Measurements from ENCODE around the gene SYNE1. TPM values are rescaled to one million over a fixed set of nuclear protein-coding genes. Genes with fewer than 3 reads are reported as not detected.

The SYNE1 gene
- total and polyA plus RNA-seq, 10 donors, result 27.8 to 336 (median 247) TPM

DNA sequence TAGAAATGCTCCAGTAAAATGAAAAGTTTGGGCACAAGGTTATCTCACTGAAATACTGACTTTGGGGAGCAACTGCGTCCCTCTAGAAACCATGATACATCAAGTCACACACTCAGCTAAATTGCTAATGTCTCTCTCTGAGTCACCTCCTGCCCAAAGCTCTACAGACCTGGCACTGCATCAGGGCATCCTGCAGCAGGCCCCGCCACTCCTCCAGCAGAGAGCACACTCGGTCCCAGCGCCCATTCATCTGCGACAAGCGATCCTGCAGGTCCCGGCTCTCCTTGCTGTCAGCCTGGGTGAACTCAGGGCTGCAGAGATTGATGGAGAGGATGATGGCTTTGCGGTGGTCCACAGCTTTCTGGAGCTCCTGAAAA, 500.7 kb downstream of the SYNE1 start:
- 92 to 100% (median 97%) methylated on average over 8 of the region's 8 CpGs for WGBS, 5 donors
- no peak for DNase-seq
- no peak overlapping the region for H3K4me3 ChIP-seq
- H3K36me3 ChIP-seq, result peaks cover 8 to 100% (median 96%) of the 10 kb centered on the region in 6 donors
- no peaks in the 10 kb centered on the region for H3K4me1 ChIP-seq
- intact Hi-C loops (cut with DNase I; ENCODE audit: low total_unique reads), result no loop called here
- H3K9me3 ChIP-seq, result no peaks in the 10 kb centered on the region
- TF ChIP-seq POLR2AphosphoS5 (IDR thresholded peaks at IDR 0.05), result no peak
- TF ChIP-seq POLR2A (IDR thresholded peaks at IDR 0.05), result no peak
- TF ChIP-seq, protein P1, sequence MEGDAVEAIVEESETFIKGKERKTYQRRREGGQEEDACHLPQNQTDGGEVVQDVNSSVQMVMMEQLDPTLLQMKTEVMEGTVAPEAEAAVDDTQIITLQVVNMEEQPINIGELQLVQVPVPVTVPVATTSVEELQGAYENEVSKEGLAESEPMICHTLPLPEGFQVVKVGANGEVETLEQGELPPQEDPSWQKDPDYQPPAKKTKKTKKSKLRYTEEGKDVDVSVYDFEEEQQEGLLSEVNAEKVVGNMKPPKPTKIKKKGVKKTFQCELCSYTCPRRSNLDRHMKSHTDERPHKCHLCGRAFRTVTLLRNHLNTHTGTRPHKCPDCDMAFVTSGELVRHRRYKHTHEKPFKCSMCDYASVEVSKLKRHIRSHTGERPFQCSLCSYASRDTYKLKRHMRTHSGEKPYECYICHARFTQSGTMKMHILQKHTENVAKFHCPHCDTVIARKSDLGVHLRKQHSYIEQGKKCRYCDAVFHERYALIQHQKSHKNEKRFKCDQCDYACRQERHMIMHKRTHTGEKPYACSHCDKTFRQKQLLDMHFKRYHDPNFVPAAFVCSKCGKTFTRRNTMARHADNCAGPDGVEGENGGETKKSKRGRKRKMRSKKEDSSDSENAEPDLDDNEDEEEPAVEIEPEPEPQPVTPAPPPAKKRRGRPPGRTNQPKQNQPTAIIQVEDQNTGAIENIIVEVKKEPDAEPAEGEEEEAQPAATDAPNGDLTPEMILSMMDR (IDR thresholded peaks at IDR 0.05 in 8 of 11, conservative IDR thresholded peaks at IDR 0.05 in 3 of 11), result no peak
- no peak overlapping the region for H3K27ac ChIP-seq
- H3K27me3 ChIP-seq (replicated peaks in 1 of 7), result no peaks in the 10 kb centered on the region

DNA sequence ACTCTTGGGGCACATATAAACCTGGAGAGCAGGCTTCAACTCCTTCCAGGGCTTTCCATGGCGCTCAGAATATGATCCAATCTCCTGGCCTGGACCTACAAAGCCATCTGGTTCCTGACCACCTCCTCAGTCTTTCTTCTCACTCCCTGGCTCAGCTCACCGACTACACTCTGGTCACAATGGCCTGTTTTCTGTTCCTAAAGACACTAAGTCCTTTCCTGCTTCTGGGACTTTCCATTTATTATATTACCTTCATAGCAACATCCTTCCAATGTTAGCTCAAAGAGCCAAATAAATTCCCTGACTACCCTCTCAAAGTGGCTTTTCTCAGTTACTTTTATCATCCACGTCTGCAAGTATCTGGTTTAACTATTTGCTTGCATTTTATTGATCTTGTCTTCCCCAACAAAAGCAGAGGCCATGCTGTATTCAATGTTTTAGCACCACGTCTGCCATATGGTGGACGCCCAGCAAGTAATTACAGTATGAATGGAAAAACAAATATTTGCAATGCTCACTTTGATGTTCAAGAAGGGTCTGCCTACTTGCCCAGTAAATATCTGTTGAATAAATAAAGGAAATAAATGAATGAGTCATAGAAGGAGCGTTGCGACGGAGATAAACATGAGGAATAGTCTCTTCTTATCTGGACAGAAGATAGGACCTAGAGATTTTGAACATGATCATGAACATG, 501.3 kb downstream of the SYNE1 start:
- Histone ChIP-seq H3K36me3 (peaks cover 8 to 100% (median 93%) of the 10 kb centered on the region in 6 donors), H3K4me3 (no peak overlapping the region), H3K9me3 (no peaks in the 10 kb centered on the region), H3K4me1 (peaks cover 0 to under 1% (median 0%) of the 10 kb centered on the region in 6 donors), H3K27ac (no peak overlapping the region), H3K27me3 (replicated peaks in 1 of 7) (no peaks in the 10 kb centered on the region)
- 88 to 95% (median 94%) methylated on average over 8 of the region's 8 CpGs for WGBS, 5 donors
- DNase-seq, result no peak
- intact Hi-C loops (cut with DNase I; ENCODE audit: low total_unique reads), result no loop called here
- TF ChIP-seq, protein P1 (IDR thresholded peaks at IDR 0.05 in 8 of 11, conservative IDR thresholded peaks at IDR 0.05 in 3 of 11), result no peak
- TF ChIP-seq POLR2AphosphoS5 (IDR thresholded peaks at IDR 0.05), result no peak

GRCh38 chr6:152130441-152130840, 506.7 kb downstream of the SYNE1 start:
- TF ChIP-seq POLR2A (IDR thresholded peaks at IDR 0.05) (no peak), POLR2AphosphoS5 (IDR thresholded peaks at IDR 0.05) (no peak)
- TF ChIP-seq, protein P1 (IDR thresholded peaks at IDR 0.05 in 8 of 11, conservative IDR thresholded peaks at IDR 0.05 in 3 of 11), result no peak
- peak overlapping the region in 7 of 8 donors; percentile 56 to 78 (median 73) for H3K27ac ChIP-seq
- WGBS, 5 donors, result 65 to 95% (median 85%) methylated on average over 2 of the region's 2 CpGs
- DNase-seq, result no peak
- intact Hi-C loops (cut with DNase I; ENCODE audit: low total_unique reads), result no loop called here
- H3K27me3 ChIP-seq (replicated peaks in 1 of 7), result no peaks in the 10 kb centered on the region
- peaks cover 0 to 100% (median 82%) of the 10 kb centered on the region in 6 donors for H3K36me3 ChIP-seq
- H3K4me1 ChIP-seq, result peaks cover 0 to 13% (median 0%) of the 10 kb centered on the region in 6 donors
- peak overlapping the region in 1 of 8 donors; percentile 43 for H3K4me3 ChIP-seq
- no peaks in the 10 kb centered on the region for H3K9me3 ChIP-seq

DNA sequence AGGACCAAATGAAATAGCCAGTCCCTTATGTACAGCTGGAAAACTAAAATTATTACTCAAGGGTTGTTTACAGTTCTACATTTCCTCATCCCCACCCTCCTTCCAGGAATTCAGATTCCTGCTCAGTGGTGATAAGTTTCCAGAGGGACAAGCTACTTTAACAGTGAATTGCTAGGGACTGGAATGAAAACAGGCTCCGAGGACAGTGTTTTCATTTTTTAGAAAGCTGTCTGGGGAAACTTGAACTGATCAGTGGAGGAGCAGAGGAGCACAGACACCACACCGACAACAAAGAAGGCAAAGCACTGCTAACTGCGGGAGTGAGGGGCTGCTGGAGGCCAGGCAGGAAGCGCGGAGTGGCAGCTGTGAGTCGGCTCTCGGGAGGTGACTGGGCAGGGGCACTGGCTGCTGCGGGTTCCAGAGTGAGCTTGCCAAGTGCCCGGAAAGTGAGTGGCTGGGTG, 507.4 kb downstream of the SYNE1 start:
- DNase-seq, result no peak
- intact Hi-C loops (cut with DNase I; ENCODE audit: low total_unique reads), result loop anchor here (5.0 to 10.0 kb wide), 2 partner anchors 362 to 435 kb away; no protein-coding TSS in a partner anchor
- TF ChIP-seq POLR2AphosphoS5 (IDR thresholded peaks at IDR 0.05) (peak in 2 of 3 donors; percentile 51 to 56), POLR2A (IDR thresholded peaks at IDR 0.05) (no peak)
- TF ChIP-seq, protein P1 (IDR thresholded peaks at IDR 0.05 in 8 of 11, conservative IDR thresholded peaks at IDR 0.05 in 3 of 11), result no peak
- 57 to 77% (median 70%) methylated on average over 9 of the region's 9 CpGs for WGBS, 5 donors
- H3K4me1 ChIP-seq, result peaks cover 0 to 13% (median 0%) of the 10 kb centered on the region in 6 donors
- H3K27ac ChIP-seq, result peak overlapping the region; percentile 11 to 78 (median 72)
- peaks cover 0 to 100% (median 78%) of the 10 kb centered on the region in 6 donors for H3K36me3 ChIP-seq
- peak overlapping the region in 2 of 8 donors; percentile 10 to 43 for H3K4me3 ChIP-seq
- no peaks in the 10 kb centered on the region for H3K27me3 ChIP-seq (replicated peaks in 1 of 7)
- H3K9me3 ChIP-seq, result no peaks in the 10 kb centered on the region
